Endothelial cell of umbilical vein (primary cell): ENCODE data around the gene MYMX.

Experiments
- EZH2 ChIP-seq: IDR thresholded peaks from 2 replicates; pipeline ENCODE4 v1.6.1; 2012; ENCODE audit warnings: borderline replicate concordance, low read depth, mild to moderate bottlenecking, moderate library complexity, low read length, inconsistent platforms; ENCODE audit not compliant: severe bottlenecking
- FOS ChIP-seq: IDR thresholded peaks from 2 replicates; pipeline ENCODE4 v1.6.1; 2011; ENCODE audit warnings: mild to moderate bottlenecking, low read length, moderate library complexity, borderline replicate concordance; ENCODE audit not compliant: insufficient read depth
- GATA2 ChIP-seq: IDR thresholded peaks from 2 replicates; pipeline ENCODE4 v1.7.0; 2011; ENCODE audit warnings: low read depth, mild to moderate bottlenecking, moderate library complexity, mixed read lengths, low read length; ENCODE audit not compliant: insufficient read length, insufficient read depth
- JUN ChIP-seq: IDR thresholded peaks from 2 replicates; pipeline ENCODE4 v1.6.1; 2011; ENCODE audit warnings: borderline replicate concordance, low read depth; ENCODE audit not compliant: insufficient read length, insufficient read depth
- MYC ChIP-seq: IDR thresholded peaks from one replicate; pipeline ENCODE4 v1.6.1; 2011; ENCODE audit warnings: mild to moderate bottlenecking, low read depth, low read length
- POLR2A ChIP-seq: IDR thresholded peaks from 2 replicates; pipeline ENCODE4 v1.6.1; 2012; ENCODE audit warnings: low read depth, mild to moderate bottlenecking, control low read depth, low read length
- POLR2AphosphoS5 ChIP-seq: IDR thresholded peaks from 2 replicates; pipeline ENCODE4 v1.6.1; 2012; ENCODE audit warnings: low read depth, mild to moderate bottlenecking, control low read depth, low read length, moderate library complexity; ENCODE audit not compliant: insufficient read depth
- TF ChIP-seq, protein P1 (sequence below), 2 donors: IDR thresholded peaks; 1 replicate in 1 of 2; 2 replicates in 1 of 2; pipeline ENCODE4 v1.5.1; 2011; ENCODE audit warnings: low read length in 2 of 2, mild to moderate bottlenecking in 2 of 2, moderate library complexity in 2 of 2, control low read depth in 1 of 2, inconsistent platforms in 1 of 2, low read depth in 1 of 2; ENCODE audit not compliant: insufficient read depth in 1 of 2; ENCODE audit errors: extremely low read depth in 1 of 2
- TF ChIP-seq, protein P2 (sequence below): IDR thresholded peaks from 2 replicates; pipeline ENCODE4 v1.6.1; 2011; ENCODE audit not compliant: insufficient read depth, insufficient read length

DNA sequence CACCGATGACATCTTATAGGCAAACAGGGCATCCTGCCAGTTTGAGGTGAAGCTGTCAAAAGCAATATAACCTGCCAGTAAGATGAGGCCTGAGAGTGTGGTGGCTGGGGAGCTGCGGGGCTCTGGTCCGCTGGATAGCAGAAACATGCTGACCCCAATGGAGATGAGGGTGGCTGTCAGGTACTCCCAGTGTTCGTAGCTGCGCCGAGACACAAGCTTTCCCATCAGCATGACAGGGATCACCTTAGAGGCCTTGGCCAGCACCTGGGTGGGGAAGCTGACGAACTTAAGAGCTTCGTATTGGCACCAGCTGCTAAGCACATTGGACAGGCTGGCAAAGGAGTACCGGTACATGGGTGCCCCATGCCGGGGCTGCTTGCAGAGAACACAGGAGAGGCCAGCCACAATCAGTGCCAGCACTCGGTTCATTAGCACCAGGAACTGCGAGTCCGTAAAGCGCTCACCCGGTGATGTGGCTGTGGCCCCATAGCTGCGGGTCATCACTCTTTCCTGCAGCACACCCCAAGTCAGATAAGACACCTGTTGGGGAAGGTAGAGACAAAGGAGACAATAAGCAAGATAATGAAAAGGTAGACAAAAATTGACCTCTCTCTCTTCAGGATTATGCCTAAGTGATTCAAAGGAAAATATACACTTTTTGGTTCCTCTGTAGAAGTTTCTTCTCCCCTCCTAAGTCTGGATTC lies 38.5 kb downstream of the MYMX start:
- TF ChIP-seq, protein P1, sequence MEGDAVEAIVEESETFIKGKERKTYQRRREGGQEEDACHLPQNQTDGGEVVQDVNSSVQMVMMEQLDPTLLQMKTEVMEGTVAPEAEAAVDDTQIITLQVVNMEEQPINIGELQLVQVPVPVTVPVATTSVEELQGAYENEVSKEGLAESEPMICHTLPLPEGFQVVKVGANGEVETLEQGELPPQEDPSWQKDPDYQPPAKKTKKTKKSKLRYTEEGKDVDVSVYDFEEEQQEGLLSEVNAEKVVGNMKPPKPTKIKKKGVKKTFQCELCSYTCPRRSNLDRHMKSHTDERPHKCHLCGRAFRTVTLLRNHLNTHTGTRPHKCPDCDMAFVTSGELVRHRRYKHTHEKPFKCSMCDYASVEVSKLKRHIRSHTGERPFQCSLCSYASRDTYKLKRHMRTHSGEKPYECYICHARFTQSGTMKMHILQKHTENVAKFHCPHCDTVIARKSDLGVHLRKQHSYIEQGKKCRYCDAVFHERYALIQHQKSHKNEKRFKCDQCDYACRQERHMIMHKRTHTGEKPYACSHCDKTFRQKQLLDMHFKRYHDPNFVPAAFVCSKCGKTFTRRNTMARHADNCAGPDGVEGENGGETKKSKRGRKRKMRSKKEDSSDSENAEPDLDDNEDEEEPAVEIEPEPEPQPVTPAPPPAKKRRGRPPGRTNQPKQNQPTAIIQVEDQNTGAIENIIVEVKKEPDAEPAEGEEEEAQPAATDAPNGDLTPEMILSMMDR (IDR thresholded peaks at IDR 0.05; ENCODE audit: extremely low read depth in 1 of 2, insufficient read depth in 1 of 2, low read depth in 1 of 2, low read length in 2 of 2), result no peak
- peak; percentile 66 for TF ChIP-seq POLR2AphosphoS5
- TF ChIP-seq EZH2, result no peak
- TF ChIP-seq POLR2A, result peak; percentile 53
- no peak for TF ChIP-seq JUN
- TF ChIP-seq, protein P2, sequence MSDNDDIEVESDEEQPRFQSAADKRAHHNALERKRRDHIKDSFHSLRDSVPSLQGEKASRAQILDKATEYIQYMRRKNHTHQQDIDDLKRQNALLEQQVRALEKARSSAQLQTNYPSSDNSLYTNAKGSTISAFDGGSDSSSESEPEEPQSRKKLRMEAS, result no peak
- TF ChIP-seq FOS, result no peak
- no peak for TF ChIP-seq MYC
- TF ChIP-seq GATA2, result no peak
